ENCODE results near the gene NFATC2.

DNA sequence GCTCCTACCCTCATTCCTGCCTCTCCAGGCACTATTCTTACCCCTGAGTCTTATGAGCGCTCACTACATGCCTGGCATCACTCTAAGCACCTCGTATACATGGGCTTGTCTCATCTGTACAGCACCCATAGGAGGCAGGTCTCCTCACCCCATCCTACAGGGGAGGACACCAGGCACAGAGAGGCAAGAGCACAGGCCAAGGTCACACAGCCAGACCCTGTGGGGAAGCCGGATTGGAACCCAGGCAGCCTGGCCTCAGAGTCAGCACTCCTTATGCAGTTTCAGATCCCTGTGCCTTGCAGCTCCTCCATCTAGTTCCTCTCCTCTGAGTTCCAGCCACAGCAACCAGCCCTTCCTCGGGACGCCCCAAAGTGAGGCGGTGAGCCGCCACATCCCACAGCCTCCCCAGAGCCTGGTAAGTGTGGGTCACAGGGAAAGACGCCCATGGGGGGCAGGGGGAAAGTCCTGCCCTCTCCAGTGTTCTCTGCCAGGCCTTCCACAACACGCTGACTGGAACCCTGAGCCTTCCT, 103.3 kb downstream of the NFATC2 start:
- TF ChIP-seq POLR2AphosphoS5 (IDR thresholded peaks at IDR 0.05; ENCODE audit: low read depth, low read length): no peak
- TF ChIP-seq SIN3A (IDR thresholded peaks at IDR 0.05; ENCODE audit: borderline replicate concordance, insufficient read depth, low read length): no peak
- no peak for TF ChIP-seq TAF1 (IDR thresholded peaks at IDR 0.05; ENCODE audit: borderline replicate concordance, insufficient read depth, low read length)
- TF ChIP-seq, protein P1, sequence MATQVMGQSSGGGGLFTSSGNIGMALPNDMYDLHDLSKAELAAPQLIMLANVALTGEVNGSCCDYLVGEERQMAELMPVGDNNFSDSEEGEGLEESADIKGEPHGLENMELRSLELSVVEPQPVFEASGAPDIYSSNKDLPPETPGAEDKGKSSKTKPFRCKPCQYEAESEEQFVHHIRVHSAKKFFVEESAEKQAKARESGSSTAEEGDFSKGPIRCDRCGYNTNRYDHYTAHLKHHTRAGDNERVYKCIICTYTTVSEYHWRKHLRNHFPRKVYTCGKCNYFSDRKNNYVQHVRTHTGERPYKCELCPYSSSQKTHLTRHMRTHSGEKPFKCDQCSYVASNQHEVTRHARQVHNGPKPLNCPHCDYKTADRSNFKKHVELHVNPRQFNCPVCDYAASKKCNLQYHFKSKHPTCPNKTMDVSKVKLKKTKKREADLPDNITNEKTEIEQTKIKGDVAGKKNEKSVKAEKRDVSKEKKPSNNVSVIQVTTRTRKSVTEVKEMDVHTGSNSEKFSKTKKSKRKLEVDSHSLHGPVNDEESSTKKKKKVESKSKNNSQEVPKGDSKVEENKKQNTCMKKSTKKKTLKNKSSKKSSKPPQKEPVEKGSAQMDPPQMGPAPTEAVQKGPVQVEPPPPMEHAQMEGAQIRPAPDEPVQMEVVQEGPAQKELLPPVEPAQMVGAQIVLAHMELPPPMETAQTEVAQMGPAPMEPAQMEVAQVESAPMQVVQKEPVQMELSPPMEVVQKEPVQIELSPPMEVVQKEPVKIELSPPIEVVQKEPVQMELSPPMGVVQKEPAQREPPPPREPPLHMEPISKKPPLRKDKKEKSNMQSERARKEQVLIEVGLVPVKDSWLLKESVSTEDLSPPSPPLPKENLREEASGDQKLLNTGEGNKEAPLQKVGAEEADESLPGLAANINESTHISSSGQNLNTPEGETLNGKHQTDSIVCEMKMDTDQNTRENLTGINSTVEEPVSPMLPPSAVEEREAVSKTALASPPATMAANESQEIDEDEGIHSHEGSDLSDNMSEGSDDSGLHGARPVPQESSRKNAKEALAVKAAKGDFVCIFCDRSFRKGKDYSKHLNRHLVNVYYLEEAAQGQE (IDR thresholded peaks at IDR 0.05; ENCODE audit: insufficient read depth in 1 of 2, low read depth in 2 of 2, low read length in 2 of 2): no peak

All from PFSK-1 (cell line).